H9 (cell line): ENCODE results near the gene GBA2. TPM values are rescaled to one million over a fixed set of nuclear protein-coding genes. Genes with fewer than 3 reads are reported as not detected.
A peak's percentile ranks its signal among the peaks of the same experiment; 100 is the strongest.

Experiments
- DNase-seq: peaks from one replicate; pipeline ENCODE4 v3.0.0-alpha.2; 2017
- H2AFZ ChIP-seq: one replicate; pipeline ENCODE4 v1.6.1; 2013; ENCODE audit warnings: mild to moderate bottlenecking, low read length, control low read depth, moderate library complexity
- H2AK5ac ChIP-seq: 2 replicates; pipeline ENCODE4 v1.6.1; 2013; ENCODE audit warnings: low read length, control low read depth, mixed read lengths; ENCODE audit not compliant: insufficient read length
- H2BK120ac ChIP-seq: one replicate; pipeline ENCODE4 v1.6.1; 2013; ENCODE audit warnings: low read depth, mild to moderate bottlenecking, low read length, control low read depth, inconsistent platforms; ENCODE audit not compliant: poor library complexity, severe bottlenecking
- H2BK12ac ChIP-seq: 2 replicates; pipeline ENCODE4 v1.6.1; 2013; ENCODE audit warnings: low read length, control low read depth, mixed read lengths, low read depth; ENCODE audit not compliant: insufficient read length
- H2BK15ac ChIP-seq: 2 replicates; pipeline ENCODE4 v1.6.1; 2013; ENCODE audit warnings: low read depth, low read length, control low read depth
- H2BK20ac ChIP-seq: one replicate; pipeline ENCODE4 v1.6.1; 2013; ENCODE audit warnings: low read depth, mild to moderate bottlenecking, low read length, control low read depth, inconsistent platforms; ENCODE audit not compliant: poor library complexity, severe bottlenecking
- H2BK5ac ChIP-seq: 2 replicates; pipeline ENCODE4 v1.6.1; 2013; ENCODE audit warnings: low read length, control low read depth, mixed read lengths; ENCODE audit not compliant: insufficient read length
- H3K14ac ChIP-seq: 2 replicates; pipeline ENCODE4 v1.6.1; 2013; ENCODE audit warnings: low read length, control low read depth; ENCODE audit not compliant: insufficient read depth
- H3K18ac ChIP-seq: 2 replicates; pipeline ENCODE4 v1.6.1; 2013; ENCODE audit warnings: low read depth, mild to moderate bottlenecking, mixed read lengths, low read length, control low read depth; ENCODE audit not compliant: insufficient read length
- H3K23ac ChIP-seq: 2 replicates; pipeline ENCODE4 v1.6.1; 2013; ENCODE audit warnings: low read length, control low read depth, mixed read lengths, low read depth; ENCODE audit not compliant: insufficient read length
- H3K23me2 ChIP-seq: 2 replicates; pipeline ENCODE4 v1.6.1; 2013; ENCODE audit warnings: low read depth, mild to moderate bottlenecking, mixed read lengths, low read length, control low read depth; ENCODE audit not compliant: insufficient read length, poor library complexity, severe bottlenecking
- H3K27ac ChIP-seq: 2 replicates; pipeline ENCODE4 v1.5.1; 2013; ENCODE audit warnings: low read length, control low read depth, mixed read lengths, low read depth; ENCODE audit not compliant: insufficient read length
- H3K27me3 ChIP-seq: 2 replicates; pipeline ENCODE4 v1.6.1; 2013; ENCODE audit warnings: low read length, control low read depth, inconsistent platforms; ENCODE audit not compliant: insufficient read depth
- H3K4ac ChIP-seq: 2 replicates; pipeline ENCODE4 v1.6.1; 2013; ENCODE audit warnings: low read depth, mild to moderate bottlenecking, control low read depth, inconsistent platforms, low read length, moderate library complexity
- H3K4me1 ChIP-seq: 2 replicates; pipeline ENCODE4 v1.6.1; 2013; ENCODE audit warnings: low read length, control low read depth, inconsistent platforms; ENCODE audit not compliant: insufficient read depth
- H3K4me2 ChIP-seq: 2 replicates; pipeline ENCODE4 v1.6.1; 2013; ENCODE audit warnings: low read length, control low read depth, mixed read lengths; ENCODE audit not compliant: insufficient read length, insufficient read depth
- H3K56ac ChIP-seq: 2 replicates; pipeline ENCODE4 v1.6.1; 2013; ENCODE audit warnings: low read depth, mild to moderate bottlenecking, mixed read lengths, low read length, control low read depth; ENCODE audit not compliant: insufficient read length
- H3K79me1 ChIP-seq: 2 replicates; pipeline ENCODE4 v1.6.1; 2013; ENCODE audit warnings: low read depth, mild to moderate bottlenecking, moderate library complexity, low read length, control low read depth, inconsistent platforms; ENCODE audit not compliant: insufficient read depth, poor library complexity, severe bottlenecking
- H3K79me2 ChIP-seq: 2 replicates; pipeline ENCODE4 v1.6.1; 2013; ENCODE audit warnings: low read length, control low read depth, inconsistent platforms; ENCODE audit not compliant: insufficient read depth
- H3K9ac ChIP-seq: 2 replicates; pipeline ENCODE4 v1.6.1; 2013; ENCODE audit warnings: low read length, control low read depth, mixed read lengths; ENCODE audit not compliant: insufficient read length; ENCODE audit errors: extremely low read depth
- H3K9me3 ChIP-seq: one replicate; pipeline ENCODE4 v1.6.1; 2013; ENCODE audit warnings: low read depth, low read length, inconsistent platforms; ENCODE audit not compliant: control insufficient read depth
- H3T11ph ChIP-seq: one replicate; pipeline ENCODE4 v1.6.1; 2013; ENCODE audit warnings: mild to moderate bottlenecking, low read length, control low read depth, inconsistent platforms
- H4K20me1 ChIP-seq: one replicate; pipeline ENCODE4 v1.6.1; 2013; ENCODE audit not compliant: control insufficient read depth, insufficient read length, insufficient read depth
- H4K5ac ChIP-seq: 2 replicates; pipeline ENCODE4 v1.6.1; 2013; ENCODE audit warnings: low read depth, mild to moderate bottlenecking, mixed read lengths, low read length, control low read depth; ENCODE audit not compliant: insufficient read length
- H4K8ac ChIP-seq: replicated peaks from 2 replicates; pipeline ENCODE4 v1.6.1; 2013; ENCODE audit warnings: low read length, control low read depth, mixed read lengths, low read depth; ENCODE audit not compliant: insufficient read length
- H4K91ac ChIP-seq: 2 replicates; pipeline ENCODE4 v1.6.1; 2013; ENCODE audit warnings: low read depth, mild to moderate bottlenecking, moderate library complexity, mixed read lengths, low read length, control low read depth; ENCODE audit not compliant: insufficient read length
- H3K27ac Mint-ChIP-seq, 3 experiments: 2 replicates in 2 of 3; 3 replicates in 1 of 3; pipeline ENCODE4 v1.8.0; 2020 to 2021; ENCODE audit warnings: mixed read lengths in 3 of 3, mild to moderate bottlenecking in 1 of 3, moderate library complexity in 1 of 3
- H3K27me3 Mint-ChIP-seq: 2 replicates; pipeline ENCODE4 v1.8.0; 2021; ENCODE audit warnings: low read depth, mild to moderate bottlenecking, moderate library complexity, mixed read lengths
- H3K36me3 Mint-ChIP-seq, 3 experiments: 2 replicates in 2 of 3; 3 replicates in 1 of 3; pipeline ENCODE4 v1.8.0; 2020 to 2021; ENCODE audit warnings: low read depth in 3 of 3, mixed read lengths in 3 of 3; ENCODE audit not compliant: insufficient read depth in 1 of 3
- H3K4me1 Mint-ChIP-seq, 2 experiments: 2 replicates each; pipeline ENCODE4 v1.8.0; 2020; ENCODE audit warnings: mixed read lengths in 2 of 2
- H3K4me3 Mint-ChIP-seq, 2 experiments: 2 replicates in 1 of 2; 3 replicates in 1 of 2; pipeline ENCODE4 v1.8.0; 2020 to 2021; ENCODE audit warnings: mild to moderate bottlenecking in 2 of 2, mixed read lengths in 2 of 2, moderate library complexity in 1 of 2
- H3K9me3 Mint-ChIP-seq, 2 experiments: 2 replicates in 1 of 2; 3 replicates in 1 of 2; pipeline ENCODE4 v1.8.0; 2020; ENCODE audit warnings: mild to moderate bottlenecking in 2 of 2, mixed read lengths in 2 of 2, moderate library complexity in 1 of 2
- CTCF ChIP-seq: fragments of 200-600 bp; sonication (generic); conservative IDR thresholded peaks from 3 replicates; pipeline ENCODE4 v1.8.0; 2021; ENCODE audit warnings: antibody characterized with exemption, mild to moderate bottlenecking
- WGBS: extraction: QIAGEN DNeasy Blood & Tissue Kit; methylation state at CpG from one replicate; pipeline ENCODE4 v1.1.7; 2013; ENCODE audit warnings: missing lambda C conversion rate, low lambda C conversion rate, mixed read lengths; ENCODE audit not compliant: insufficient read length; ENCODE audit errors: extremely low coverage; 5-methylcytosine and 5-hydroxymethylcytosine counted together
- total RNA-seq: library from RNA; stranded (reverse); gene quantifications from 2 replicates; pipeline ENCODE4 v1.2.1, GENCODE V29; 2021

The GBA2 gene
- total RNA-seq, 1 experiment from 2014 or later = 103 TPM

- H4K8ac ChIP-seq = no peak overlapping the region
- no peak overlapping the region for H4K5ac ChIP-seq
- peaks cover 7% of the 10 kb centered on the region for H3K23me2 ChIP-seq
- H3K79me2 ChIP-seq = peaks cover 6% of the 10 kb centered on the region
- H3K9me3 ChIP-seq = no peaks in the 10 kb centered on the region
- no peak overlapping the region for H2BK15ac ChIP-seq
- no peaks in the 10 kb centered on the region for H4K20me1 ChIP-seq
- no peak overlapping the region for H3K9ac ChIP-seq
- no peak overlapping the region for H3K23ac ChIP-seq
- no peak overlapping the region for H3T11ph ChIP-seq
- peaks cover 7 to 16% (median 13%) of the 10 kb centered on the region in 3 experiments; a peak in 6 of 7 replicates for H3K36me3 Mint-ChIP-seq
- no peak overlapping the region for H2BK12ac ChIP-seq
- H3K4me3 Mint-ChIP-seq = no peak overlapping the region; a peak in 2 of 5 replicates
- no peak overlapping the region for H3K18ac ChIP-seq
- no peak overlapping the region for H4K91ac ChIP-seq
- no peak overlapping the region for H2BK120ac ChIP-seq
- peak overlapping the region; percentile 84 for H3K4me2 ChIP-seq
- no peak overlapping the region for H3K4ac ChIP-seq
- peaks cover 25% of the 10 kb centered on the region; the same call in 1 of the 2 replicates for H3K4me1 ChIP-seq
- peaks cover 15 to 16% of the 10 kb centered on the region in 2 experiments for H3K4me1 Mint-ChIP-seq
- TF ChIP-seq CTCF = peak; percentile 71
- no peaks in the 10 kb centered on the region for H3K27me3 Mint-ChIP-seq
- WGBS = no CpG with 5 or more reads among the region's 6 CpGs
- no peak overlapping the region for H2BK20ac ChIP-seq
- no peaks in the 10 kb centered on the region for H3K27me3 ChIP-seq
- H3K27ac Mint-ChIP-seq = peak overlapping the region in 1 of 3 experiments; percentile 6; a peak in 1 of 7 replicates
- no peaks in the 10 kb centered on the region for H3K79me1 ChIP-seq
- H2AFZ ChIP-seq = no peak overlapping the region
- H3K9me3 Mint-ChIP-seq = no peaks in the 10 kb centered on the region
- H3K27ac ChIP-seq = no peak overlapping the region
- H3K14ac ChIP-seq = no peak overlapping the region
- H3K56ac ChIP-seq = no peak overlapping the region
- H2AK5ac ChIP-seq = no peak overlapping the region
- H2BK5ac ChIP-seq = no peak overlapping the region
- DNase-seq = peak; percentile 56
Measured at GRCh38 chr9:35729700-35730485, 19.1 kb downstream of the GBA2 start.
